Natural killer cell (primary cell): Measurements from ENCODE around the gene PADI2. TPM values are rescaled to one million over a fixed set of nuclear protein-coding genes. Genes with fewer than 3 reads are reported as not detected.

Experiments
- ATAC-seq, 3 donors: fragments of 150-1000 bp in 2 of 3; fragments of 200-7000 bp in 1 of 3; cut with Tn5 transposase; 1 replicate in 1 of 3; 2 replicates in 2 of 3; pipeline ENCODE4 v1.10.0; 2021; ENCODE audit warnings: mild to moderate bottlenecking in 2 of 3, moderate library complexity in 2 of 3
- DNase-seq, 2 donors: peaks; one replicate each; pipeline versions ENCODE4 v3.0.0 to v3.0.0-alpha.2; 2013 to 2021; ENCODE audit warnings: mixed read lengths in 1 of 2
- H3K27ac ChIP-seq: one replicate; pipeline ENCODE4 v1.5.1; 2013; ENCODE audit warnings: mild to moderate bottlenecking, low read length
- H3K27me3 ChIP-seq: one replicate; pipeline ENCODE4 v1.6.1; 2013; ENCODE audit warnings: low read length; ENCODE audit not compliant: control insufficient read depth, insufficient read depth
- H3K36me3 ChIP-seq: one replicate; pipeline ENCODE4 v1.6.1; 2013; ENCODE audit warnings: low read length; ENCODE audit not compliant: control insufficient read depth, insufficient read depth
- H3K4me1 ChIP-seq: one replicate; pipeline ENCODE4 v1.6.1; 2013; ENCODE audit warnings: low read length; ENCODE audit not compliant: control insufficient read depth, insufficient read depth
- H3K4me3 ChIP-seq: one replicate; pipeline ENCODE4 v1.5.1; 2013; ENCODE audit warnings: low read length
- H3K9me3 ChIP-seq: one replicate; pipeline ENCODE4 v1.6.1; 2013; ENCODE audit warnings: low read length; ENCODE audit not compliant: control insufficient read depth, insufficient read depth
- H3K27ac Mint-ChIP-seq, 2 donors: one replicate each; pipeline ENCODE4 v1.8.0; 2022; ENCODE audit warnings: mild to moderate bottlenecking in 2 of 2, mixed read lengths in 2 of 2, moderate library complexity in 1 of 2
- H3K27me3 Mint-ChIP-seq, 2 donors: one replicate each; pipeline ENCODE4 v1.8.0; 2022; ENCODE audit warnings: low read depth in 2 of 2, mixed read lengths in 2 of 2
- H3K36me3 Mint-ChIP-seq: one replicate; pipeline ENCODE4 v1.8.0; 2022; ENCODE audit warnings: mixed read lengths
- H3K4me1 Mint-ChIP-seq, 2 donors: one replicate each; pipeline ENCODE4 v1.8.0; 2022; ENCODE audit warnings: mixed read lengths in 2 of 2
- H3K4me3 Mint-ChIP-seq: one replicate; pipeline ENCODE4 v1.8.0; 2022; ENCODE audit warnings: mild to moderate bottlenecking, moderate library complexity, mixed read lengths
- H3K9me3 Mint-ChIP-seq, 2 donors: one replicate each; pipeline ENCODE4 v1.8.0; 2022; ENCODE audit warnings: mixed read lengths in 2 of 2
- CTCF ChIP-seq: fragments of 200-600 bp; IDR thresholded peaks from one replicate; pipeline ENCODE4 v1.8.0; 2022; ENCODE audit warnings: antibody characterized with exemption
- WGBS: methylation state at CpG from one replicate; pipeline ENCODE4 v1.1.7; 2013; ENCODE audit warnings: missing lambda C conversion rate; ENCODE audit not compliant: insufficient coverage; 5-methylcytosine and 5-hydroxymethylcytosine counted together
- intact Hi-C: fragments of 100-400 bp; cut with micrococcal nuclease; formaldehyde crosslinking; loops from one replicate; pipeline ENCODE4 v1.14.2; 2022
- total RNA-seq, 4 donors: library from RNA; stranded (reverse); fragments of 120-200 nt in 1 of 4; gene quantifications; one replicate each; pipeline versions ENCODE4 v1.2.3 to v1.2.4, GENCODE V29; 2013 to 2022

The PADI2 gene
- total RNA-seq, 3 donors from 2014 or later (not counting 1 experiment from before 2014, with no cell fraction given) = 0.56 to 2.5 (median 0.88) TPM

GRCh38 chr1:17068789-17069188, 50.5 kb downstream of the PADI2 start:
- no peaks in the 10 kb centered on the region for H3K36me3 ChIP-seq
- TF ChIP-seq CTCF = no peak
- H3K36me3 Mint-ChIP-seq = no peaks in the 10 kb centered on the region
- ATAC-seq (no peak), DNase-seq (no peak)
- WGBS = 76% methylated on average over 12 of the region's 12 CpGs
- H3K9me3 ChIP-seq = peaks cover 5% of the 10 kb centered on the region
- no peak overlapping the region for H3K27ac Mint-ChIP-seq
- H3K27ac ChIP-seq = no peak overlapping the region
- H3K27me3 ChIP-seq = no peaks in the 10 kb centered on the region
- peaks cover 7% of the 10 kb centered on the region for H3K4me1 ChIP-seq
- peaks cover 8 to 10% of the 10 kb centered on the region in 2 donors for H3K27me3 Mint-ChIP-seq
- H3K4me3 ChIP-seq = no peak overlapping the region
- no peaks in the 10 kb centered on the region for H3K4me1 Mint-ChIP-seq
- no peak overlapping the region for H3K4me3 Mint-ChIP-seq
- intact Hi-C loops = no loop called here
- H3K9me3 Mint-ChIP-seq = no peaks in the 10 kb centered on the region

GRCh38 chr1:17067465-17068240, 51.6 kb downstream of the PADI2 start:
- DNase-seq (no peak), ATAC-seq (no peak)
- Mint-ChIP-seq H3K4me3 (no peak overlapping the region), H3K27me3 (peaks cover 8 to 10% of the 10 kb centered on the region in 2 donors), H3K36me3 (no peaks in the 10 kb centered on the region), H3K9me3 (no peaks in the 10 kb centered on the region), H3K4me1 (no peaks in the 10 kb centered on the region), H3K27ac (no peak overlapping the region)
- Histone ChIP-seq H3K9me3 (peaks cover 5% of the 10 kb centered on the region), H3K36me3 (no peaks in the 10 kb centered on the region), H3K27me3 (no peaks in the 10 kb centered on the region), H3K4me1 (peaks cover 7% of the 10 kb centered on the region), H3K4me3 (no peak overlapping the region), H3K27ac (no peak overlapping the region)
- intact Hi-C loops = no loop called here
- no peak for TF ChIP-seq CTCF
- 77% methylated on average over 8 of the region's 10 CpGs for WGBS

GRCh38 chr1:17067069-17067426, 52.2 kb downstream of the PADI2 start:
- Mint-ChIP-seq H3K27ac (no peak overlapping the region), H3K27me3 (peaks cover 9 to 11% of the 10 kb centered on the region in 2 donors), H3K4me3 (no peak overlapping the region), H3K9me3 (no peaks in the 10 kb centered on the region), H3K4me1 (no peaks in the 10 kb centered on the region), H3K36me3 (no peaks in the 10 kb centered on the region)
- ATAC-seq (no peak), DNase-seq (no peak)
- Histone ChIP-seq H3K36me3 (no peaks in the 10 kb centered on the region), H3K4me3 (no peak overlapping the region), H3K4me1 (peaks cover 7% of the 10 kb centered on the region), H3K9me3 (peaks cover 5% of the 10 kb centered on the region), H3K27me3 (no peaks in the 10 kb centered on the region), H3K27ac (no peak overlapping the region)
- no peak for TF ChIP-seq CTCF
- intact Hi-C loops = no loop called here
- WGBS = 43% methylated on average over 3 of the region's 3 CpGs
